BE2C (cell line): ENCODE results near the gene HHAT.

Experiments
- DNase-seq: peaks from one replicate; pipeline ENCODE4 v3.0.0-alpha.2; 2020
- H3K27me3 ChIP-seq: fragments of 250-450 bp; sonication (Bioruptor Pico); 2 replicates; pipeline ENCODE4 v1.5.1; 2020; ENCODE audit warnings: mild to moderate bottlenecking
- H3K36me3 ChIP-seq: fragments of 250-450 bp; sonication (Bioruptor Pico); 2 replicates; pipeline ENCODE4 v1.5.1; 2020; ENCODE audit warnings: mild to moderate bottlenecking
- H3K4me1 ChIP-seq: fragments of 250-450 bp; sonication (Bioruptor Pico); 2 replicates; pipeline ENCODE4 v1.5.1; 2020
- H3K4me3 ChIP-seq: 2 replicates; pipeline ENCODE4 v1.5.1; 2011; ENCODE audit warnings: low read depth, low read length
- H3K9me3 ChIP-seq: fragments of 250-450 bp; sonication (Bioruptor Pico); 2 replicates; pipeline ENCODE4 v1.5.1; 2020
- CTCF ChIP-seq: IDR thresholded peaks from 2 replicates; pipeline ENCODE4 v1.5.1; 2012; ENCODE audit warnings: mild to moderate bottlenecking, low read depth, low read length

Gene HHAT

GRCh38 chr1:210364479-210364878 lies 35.8 kb downstream of the HHAT start:
- H3K27me3 ChIP-seq = no peaks in the 10 kb centered on the region
- no peak for DNase-seq
- no peaks in the 10 kb centered on the region for H3K4me1 ChIP-seq
- H3K4me3 ChIP-seq = no peak overlapping the region
- TF ChIP-seq CTCF = no peak
- no peaks in the 10 kb centered on the region for H3K36me3 ChIP-seq
- no peaks in the 10 kb centered on the region for H3K9me3 ChIP-seq

GRCh38 chr1:210366767-210367166 lies 38.1 kb downstream of the HHAT start:
- H3K4me1 ChIP-seq = no peaks in the 10 kb centered on the region
- no peak for TF ChIP-seq CTCF
- H3K27me3 ChIP-seq = no peaks in the 10 kb centered on the region
- H3K36me3 ChIP-seq = no peaks in the 10 kb centered on the region
- no peak overlapping the region for H3K4me3 ChIP-seq
- no peak for DNase-seq
- no peaks in the 10 kb centered on the region for H3K9me3 ChIP-seq

GRCh38 chr1:210367566-210367965 lies 38.9 kb downstream of the HHAT start:
- no peaks in the 10 kb centered on the region for H3K9me3 ChIP-seq
- no peak for DNase-seq
- no peaks in the 10 kb centered on the region for H3K36me3 ChIP-seq
- H3K4me3 ChIP-seq = no peak overlapping the region
- H3K4me1 ChIP-seq = no peaks in the 10 kb centered on the region
- TF ChIP-seq CTCF = no peak
- no peaks in the 10 kb centered on the region for H3K27me3 ChIP-seq

GRCh38 chr1:210369425-210369824 lies 40.7 kb downstream of the HHAT start:
- no peak for DNase-seq
- no peaks in the 10 kb centered on the region for H3K36me3 ChIP-seq
- no peaks in the 10 kb centered on the region for H3K27me3 ChIP-seq
- no peaks in the 10 kb centered on the region for H3K9me3 ChIP-seq
- H3K4me3 ChIP-seq = no peak overlapping the region
- no peaks in the 10 kb centered on the region for H3K4me1 ChIP-seq
- no peak for TF ChIP-seq CTCF

GRCh38 chr1:210371916-210372315 lies 43.2 kb downstream of the HHAT start:
- DNase-seq = no peak
- TF ChIP-seq CTCF = no peak
- Histone ChIP-seq H3K36me3 (no peaks in the 10 kb centered on the region), H3K4me1 (no peaks in the 10 kb centered on the region), H3K27me3 (no peaks in the 10 kb centered on the region), H3K4me3 (no peak overlapping the region), H3K9me3 (no peaks in the 10 kb centered on the region)

GRCh38 chr1:210372491-210372890 lies 43.8 kb downstream of the HHAT start:
- DNase-seq = no peak
- H3K36me3 ChIP-seq = no peaks in the 10 kb centered on the region
- no peak for TF ChIP-seq CTCF
- no peaks in the 10 kb centered on the region for H3K27me3 ChIP-seq
- H3K4me3 ChIP-seq = no peak overlapping the region
- no peaks in the 10 kb centered on the region for H3K9me3 ChIP-seq
- no peaks in the 10 kb centered on the region for H3K4me1 ChIP-seq
